Measurements from ENCODE around the gene DLX4. TPM values are rescaled to one million over a fixed set of nuclear protein-coding genes. Genes with fewer than 3 reads are reported as not detected.

The DLX4 gene
- total RNA-seq, 1 experiment from 2014 or later: 2.5 TPM

GRCh38 chr17:49920030-49920769 is 48.8 kb upstream of the DLX4 start:
- H2BK5ac ChIP-seq (ENCODE audit: insufficient read length, low read length): no peak overlapping the region
- Mint-ChIP-seq H3K4me1 (peaks cover 17 to 41% of the 10 kb centered on the region in 2 experiments), H3K27ac (no peak overlapping the region), H3K9me3 (no peaks in the 10 kb centered on the region; a peak in 1 of 5 replicates), H3K27me3 (ENCODE audit: low read depth) (peaks cover 44% of the 10 kb centered on the region), H3K36me3 (ENCODE audit: insufficient read depth in 1 of 3, low read depth in 3 of 3) (no peaks in the 10 kb centered on the region; a peak in 1 of 7 replicates), H3K4me3 (no peak overlapping the region)
- H3K18ac ChIP-seq (ENCODE audit: insufficient read length, low read depth, low read length): peak overlapping the region; percentile 11
- no CpG with 5 or more reads among the region's 9 CpGs for WGBS (ENCODE audit: extremely low coverage, insufficient read length, low lambda C conversion rate)
- H2AFZ ChIP-seq (ENCODE audit: low read length): no peak overlapping the region
- no peaks in the 10 kb centered on the region for H3K79me1 ChIP-seq (ENCODE audit: insufficient read depth, low read depth, low read length, poor library complexity, severe bottlenecking)
- H2AK5ac ChIP-seq (ENCODE audit: insufficient read length, low read length): no peak overlapping the region
- no peak overlapping the region for H2BK12ac ChIP-seq (ENCODE audit: insufficient read length, low read depth, low read length)
- H3K9me3 ChIP-seq (ENCODE audit: control insufficient read depth, low read depth, low read length): no peaks in the 10 kb centered on the region
- no peak overlapping the region for H3K9ac ChIP-seq (ENCODE audit: extremely low read depth, insufficient read length, low read length)
- no peaks in the 10 kb centered on the region for H3K79me2 ChIP-seq (ENCODE audit: insufficient read depth, low read length)
- H3K14ac ChIP-seq (ENCODE audit: insufficient read depth, low read length): no peak overlapping the region; the same call in 1 of the 2 replicates
- no peak for DNase-seq
- H2BK15ac ChIP-seq (ENCODE audit: low read depth, low read length): no peak overlapping the region
- no peak overlapping the region for H4K8ac ChIP-seq (replicated peaks; ENCODE audit: insufficient read length, low read depth, low read length)
- no peak overlapping the region for H3K4ac ChIP-seq (ENCODE audit: low read depth, low read length)
- H3K56ac ChIP-seq (ENCODE audit: insufficient read length, low read depth, low read length): no peak overlapping the region
- no peak overlapping the region for H2BK120ac ChIP-seq (ENCODE audit: low read depth, low read length, poor library complexity, severe bottlenecking)
- H4K5ac ChIP-seq (ENCODE audit: insufficient read length, low read depth, low read length): no peak overlapping the region
- H3K23me2 ChIP-seq (ENCODE audit: insufficient read length, low read depth, low read length, poor library complexity, severe bottlenecking): no peaks in the 10 kb centered on the region
- no peaks in the 10 kb centered on the region; the same call in 1 of the 2 replicates for H3K27me3 ChIP-seq (ENCODE audit: insufficient read depth, low read length)
- H2BK20ac ChIP-seq (ENCODE audit: low read depth, low read length, poor library complexity, severe bottlenecking): no peak overlapping the region
- H3K23ac ChIP-seq (ENCODE audit: insufficient read length, low read depth, low read length): no peak overlapping the region
- no peaks in the 10 kb centered on the region for H3K4me1 ChIP-seq (ENCODE audit: insufficient read depth, low read length)
- no peak overlapping the region for H4K91ac ChIP-seq (ENCODE audit: insufficient read length, low read depth, low read length)
- no peak overlapping the region for H3K27ac ChIP-seq (ENCODE audit: insufficient read length, low read depth, low read length)
- H3T11ph ChIP-seq (ENCODE audit: low read length): no peak overlapping the region
- TF ChIP-seq, protein P1, sequence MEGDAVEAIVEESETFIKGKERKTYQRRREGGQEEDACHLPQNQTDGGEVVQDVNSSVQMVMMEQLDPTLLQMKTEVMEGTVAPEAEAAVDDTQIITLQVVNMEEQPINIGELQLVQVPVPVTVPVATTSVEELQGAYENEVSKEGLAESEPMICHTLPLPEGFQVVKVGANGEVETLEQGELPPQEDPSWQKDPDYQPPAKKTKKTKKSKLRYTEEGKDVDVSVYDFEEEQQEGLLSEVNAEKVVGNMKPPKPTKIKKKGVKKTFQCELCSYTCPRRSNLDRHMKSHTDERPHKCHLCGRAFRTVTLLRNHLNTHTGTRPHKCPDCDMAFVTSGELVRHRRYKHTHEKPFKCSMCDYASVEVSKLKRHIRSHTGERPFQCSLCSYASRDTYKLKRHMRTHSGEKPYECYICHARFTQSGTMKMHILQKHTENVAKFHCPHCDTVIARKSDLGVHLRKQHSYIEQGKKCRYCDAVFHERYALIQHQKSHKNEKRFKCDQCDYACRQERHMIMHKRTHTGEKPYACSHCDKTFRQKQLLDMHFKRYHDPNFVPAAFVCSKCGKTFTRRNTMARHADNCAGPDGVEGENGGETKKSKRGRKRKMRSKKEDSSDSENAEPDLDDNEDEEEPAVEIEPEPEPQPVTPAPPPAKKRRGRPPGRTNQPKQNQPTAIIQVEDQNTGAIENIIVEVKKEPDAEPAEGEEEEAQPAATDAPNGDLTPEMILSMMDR (conservative IDR thresholded peaks at IDR 0.05): no peak
- no peaks in the 10 kb centered on the region for H4K20me1 ChIP-seq (ENCODE audit: control insufficient read depth, insufficient read depth, insufficient read length)
- H3K4me2 ChIP-seq (ENCODE audit: insufficient read depth, insufficient read length, low read length): no peak overlapping the region

Measured in H9 (cell line).